ENCODE measurements around the gene SMARCC1.

Gene SMARCC1

GRCh38 chr3:47701388-47701787, 80.3 kb downstream of the SMARCC1 start:
- no peak for DNase-seq (ENCODE audit: low spot score)

DNA sequence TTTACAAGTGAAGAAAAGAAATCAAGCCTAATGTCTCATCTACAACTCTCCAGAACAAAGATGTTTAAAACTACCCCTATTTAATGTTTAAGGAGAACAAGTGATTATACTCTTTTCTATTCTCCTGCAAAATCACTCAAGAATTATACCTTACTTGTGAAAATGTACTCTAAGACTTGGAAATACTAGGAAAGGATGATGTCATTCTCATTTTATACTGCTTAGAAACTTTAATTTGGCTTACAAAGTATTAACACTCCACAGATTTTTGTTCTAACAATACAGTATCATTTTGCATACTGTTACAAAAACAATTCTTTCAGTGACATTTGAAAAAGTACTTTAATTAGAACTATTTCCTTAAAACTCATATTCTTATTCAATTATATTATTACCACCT, 89.5 kb downstream of the SMARCC1 start:
- no peak for DNase-seq (ENCODE audit: low spot score)

GRCh38 chr3:47688488-47688887, 93.2 kb downstream of the SMARCC1 start:
- DNase-seq (ENCODE audit: low spot score): no peak

- DNase-seq (ENCODE audit: low spot score): no peak
Measured at GRCh38 chr3:47685037-47685436, 96.7 kb downstream of the SMARCC1 start.

GRCh38 chr3:47681016-47681415, 100.7 kb downstream of the SMARCC1 start:
- DNase-seq (ENCODE audit: low spot score): no peak

GRCh38 chr3:47678446-47679338, 103.0 kb downstream of the SMARCC1 start:
- no peak for DNase-seq (ENCODE audit: low spot score)

DNA sequence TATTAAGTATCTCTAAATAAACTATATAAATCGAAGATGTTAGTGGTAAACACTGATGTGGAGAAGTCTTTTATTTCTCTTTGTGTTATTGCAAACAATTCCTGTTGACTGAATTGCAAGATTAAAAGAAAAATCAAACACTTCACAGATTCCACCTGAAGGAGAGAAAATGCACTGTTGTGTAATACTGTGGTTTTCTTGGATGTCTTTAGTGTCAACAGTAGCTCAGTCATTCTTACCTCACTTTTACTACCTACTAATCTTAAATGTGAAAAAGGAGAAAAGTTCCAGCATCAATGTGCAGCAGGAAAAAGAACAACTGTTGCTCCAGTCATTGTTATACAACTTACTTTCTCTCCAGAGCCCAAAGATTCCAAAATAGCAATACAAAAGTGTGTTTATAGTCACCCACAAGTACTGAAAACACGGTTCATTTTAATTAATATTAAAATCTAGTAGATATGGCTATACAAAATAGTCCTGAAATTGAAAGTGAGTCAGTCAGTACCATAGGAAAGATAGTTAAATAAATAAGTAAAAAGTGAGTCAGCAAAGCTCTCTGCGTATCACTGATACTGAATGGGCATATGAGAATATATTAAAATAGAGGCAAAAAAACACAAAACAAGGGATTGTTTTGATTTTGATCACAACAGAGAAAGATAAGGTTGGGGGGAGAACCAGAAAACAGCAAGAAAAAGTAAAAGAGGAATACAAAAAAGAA, 112.5 kb downstream of the SMARCC1 start:
- DNase-seq (ENCODE audit: low spot score): no peak

DNA sequence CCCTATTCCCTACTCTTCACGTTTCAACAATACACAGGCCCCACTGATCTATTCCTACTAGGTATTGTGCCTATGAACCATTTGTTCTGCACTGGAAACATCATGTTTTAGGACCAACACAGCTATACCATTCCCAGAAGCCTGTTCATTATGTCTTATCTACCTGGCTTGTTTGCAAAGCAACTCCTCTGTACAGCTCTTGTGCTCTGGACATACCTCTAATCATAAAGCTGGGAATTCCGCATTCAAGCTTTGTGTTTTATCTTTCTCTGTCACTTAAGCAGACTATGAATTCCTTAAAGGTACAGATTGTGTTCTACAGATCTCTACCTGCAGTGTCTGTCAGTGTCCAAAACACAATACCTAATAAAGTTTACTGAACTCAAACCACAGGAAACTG, 115.6 kb downstream of the SMARCC1 start:
- DNase-seq (ENCODE audit: low spot score): no peak

- DNase-seq (ENCODE audit: low spot score): peak; percentile 41
Measured at GRCh38 chr3:47664519-47664918, 117.2 kb downstream of the SMARCC1 start.

- no peak for DNase-seq (ENCODE audit: low spot score)
Measured at GRCh38 chr3:47663630-47664240, 118.0 kb downstream of the SMARCC1 start.

- peak; percentile 20 for DNase-seq (ENCODE audit: low spot score)
Measured at GRCh38 chr3:47661121-47661752, 120.5 kb downstream of the SMARCC1 start.

DNA sequence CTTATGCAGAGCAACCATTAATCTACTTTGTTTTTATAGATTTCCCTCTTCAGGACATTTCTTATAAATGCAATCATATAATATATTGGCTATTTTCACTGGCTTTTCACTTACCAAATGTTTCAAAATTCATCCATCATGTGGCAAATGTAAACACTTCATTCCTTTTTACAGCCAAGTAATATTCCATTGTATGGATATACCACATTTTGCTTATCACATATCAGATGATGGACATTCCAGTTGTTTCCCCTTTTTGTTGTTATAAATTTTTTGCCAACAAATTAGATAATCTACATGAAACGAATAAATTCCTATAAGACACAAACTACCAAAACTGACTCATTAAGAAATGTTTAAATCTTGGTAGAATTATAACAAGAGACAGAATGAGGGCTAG, 123.2 kb downstream of the SMARCC1 start:
- DNase-seq (ENCODE audit: low spot score): no peak

GRCh38 chr3:47652142-47652541, 129.6 kb downstream of the SMARCC1 start:
- no peak for DNase-seq (ENCODE audit: low spot score)

DNA sequence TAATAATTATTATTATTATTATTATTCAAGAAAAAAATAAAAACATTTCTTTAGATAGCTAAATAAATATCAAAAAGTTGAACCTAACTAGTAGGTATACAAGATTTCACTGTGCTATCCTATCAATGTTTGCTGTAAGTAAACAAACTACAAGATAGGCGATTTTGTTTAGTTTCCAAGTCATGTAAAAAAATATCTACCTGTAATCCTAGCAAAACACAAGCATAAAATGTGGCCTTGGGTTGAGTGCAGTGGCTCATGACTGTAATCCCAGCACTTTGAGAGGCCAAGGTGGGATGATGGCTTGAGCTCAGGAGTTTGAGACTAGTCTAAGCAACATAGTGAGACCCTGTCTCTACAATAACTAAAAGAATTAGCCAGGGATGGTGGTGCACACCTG, 131.4 kb downstream of the SMARCC1 start:
- no peak for DNase-seq (ENCODE audit: low spot score)

- DNase-seq (ENCODE audit: low spot score): no peak
Measured at GRCh38 chr3:47647550-47647949, 134.1 kb downstream of the SMARCC1 start.

- DNase-seq (ENCODE audit: low spot score): no peak
Measured at GRCh38 chr3:47646362-47646761, 135.3 kb downstream of the SMARCC1 start.

GRCh38 chr3:47645551-47645950, 136.1 kb downstream of the SMARCC1 start:
- DNase-seq (ENCODE audit: low spot score): no peak

DNA sequence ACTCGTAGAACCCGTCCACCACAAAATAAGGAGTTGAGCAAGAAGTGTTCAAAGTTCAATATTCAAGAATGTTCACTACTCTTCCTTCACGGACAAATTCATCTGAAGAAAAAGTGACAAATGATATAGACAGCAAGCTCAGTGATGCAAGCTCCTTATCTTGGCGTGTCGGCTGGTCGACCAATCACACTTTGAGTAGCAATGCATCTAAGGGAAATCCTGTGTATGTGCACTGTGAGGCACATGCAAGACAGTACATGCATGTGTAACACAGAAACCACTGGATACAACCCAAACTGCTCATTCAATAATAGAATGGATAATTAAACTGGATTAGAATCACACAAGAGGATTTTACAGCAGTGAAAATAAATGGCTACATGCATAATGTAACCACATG, 138.6 kb downstream of the SMARCC1 start:
- DNase-seq (ENCODE audit: low spot score): no peak

DNA sequence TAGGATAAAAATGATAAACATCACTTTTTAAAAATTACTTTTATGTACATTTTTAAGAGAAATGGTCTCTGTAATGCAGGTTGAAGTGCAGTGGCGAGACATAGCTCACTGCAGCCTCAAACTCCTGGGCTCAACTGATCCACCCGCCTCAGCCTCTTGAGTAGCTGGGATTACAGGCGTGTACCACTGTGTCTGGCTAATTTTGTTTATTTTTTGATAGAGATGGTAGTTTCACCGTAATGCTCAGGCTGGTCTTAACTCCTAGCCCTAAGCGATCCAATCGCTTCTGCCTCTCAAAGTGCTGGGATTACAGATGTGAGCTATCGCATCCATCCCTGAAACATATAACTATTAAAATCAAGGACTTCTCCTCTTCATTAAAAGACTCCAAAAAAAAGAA, 140.0 kb downstream of the SMARCC1 start:
- DNase-seq (ENCODE audit: low spot score): no peak

DNA sequence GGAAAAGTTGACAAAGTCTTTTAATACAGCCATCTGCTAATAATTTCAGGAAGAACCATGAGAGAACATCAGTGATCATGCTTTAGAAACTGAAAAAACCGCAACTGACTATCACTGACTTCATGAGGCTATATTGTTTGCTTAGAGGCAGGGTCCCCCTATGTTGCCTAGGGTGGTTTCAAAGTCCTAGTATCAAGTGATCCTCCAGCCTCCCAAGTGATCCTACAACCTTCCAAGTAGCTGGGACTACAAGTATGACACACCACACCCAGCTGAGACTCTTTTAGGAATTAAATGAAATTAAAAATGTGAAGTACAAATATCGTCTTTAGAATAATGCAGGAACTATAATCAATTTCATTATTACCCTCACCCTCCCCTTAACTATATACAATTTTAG, 144.8 kb downstream of the SMARCC1 start:
- DNase-seq (ENCODE audit: low spot score): no peak

GRCh38 chr3:47636225-47636624, 145.5 kb downstream of the SMARCC1 start:
- DNase-seq (ENCODE audit: low spot score): no peak

DNA sequence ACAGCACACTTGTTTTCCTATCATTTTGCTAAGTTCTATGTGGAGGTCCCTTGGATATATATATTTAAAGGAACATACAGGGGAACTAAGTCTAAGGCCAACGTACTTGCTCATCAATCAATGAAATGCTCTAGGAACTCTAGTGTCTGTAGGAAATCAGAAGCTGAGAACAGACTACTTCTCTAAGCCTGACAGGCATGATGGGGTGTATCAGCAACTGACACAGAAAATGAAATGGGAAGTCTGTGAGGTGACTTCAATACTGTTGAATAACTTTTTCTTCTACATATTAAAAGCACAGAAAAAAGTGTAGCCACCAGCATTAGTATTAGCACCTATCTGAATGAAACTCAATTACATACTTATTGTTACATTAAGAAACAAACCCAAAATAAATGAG, 146.2 kb downstream of the SMARCC1 start:
- DNase-seq (ENCODE audit: low spot score): no peak

- DNase-seq (ENCODE audit: low spot score): peak; percentile 80
Measured at GRCh38 chr3:47634996-47635395, 146.7 kb downstream of the SMARCC1 start.
